ENCODE measurements around the gene CDIP1. TPM values are rescaled to one million over a fixed set of nuclear protein-coding genes. Genes with fewer than 3 reads are reported as not detected.

The CDIP1 gene
- total RNA-seq, 6 donors from 2014 or later: 7.3 to 27.0 (median 21.9) TPM

DNA sequence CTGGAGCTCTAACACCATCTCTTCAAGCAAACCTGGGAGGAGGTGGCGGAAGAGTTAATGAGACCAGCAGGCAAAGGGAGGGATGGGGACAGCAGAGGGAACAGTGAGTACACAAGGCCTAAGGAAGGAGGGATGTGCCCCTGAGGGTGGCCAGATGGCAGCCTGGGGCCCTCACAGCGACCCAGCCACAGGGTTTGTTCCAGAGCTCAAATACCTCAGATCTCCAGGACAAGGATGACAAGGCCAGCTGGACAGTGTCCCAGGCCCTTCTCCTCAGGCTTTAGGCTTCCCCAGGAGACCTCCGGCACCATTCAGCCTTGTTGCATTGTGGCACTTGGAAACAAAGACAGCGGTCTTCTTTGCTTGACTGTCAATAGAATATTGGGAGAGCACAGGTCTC, 14.9 kb downstream of the CDIP1 start:
- no peak for ATAC-seq (ENCODE audit: low FRiP score in 2 of 2)
- DNase-seq: no peak
- Histone ChIP-seq H3K4me1 (peaks cover 0 to 9% (median 6%) of the 10 kb centered on the region in 4 donors), H3K9me3 (no peaks in the 10 kb centered on the region), H3K27me3 (no peaks in the 10 kb centered on the region), H3K4me3 (no peak overlapping the region), H3K36me3 (peaks cover 0 to 7% (median 0%) of the 10 kb centered on the region in 4 donors), H3K27ac (no peak overlapping the region)
- 88 to 94% methylated on average over 2 to 4 of the region's 4 CpGs for WGBS, 2 donors
- no peak for TF ChIP-seq CTCF (IDR thresholded peaks at IDR 0.05)
- no peak for TF ChIP-seq POLR2AphosphoS5 (IDR thresholded peaks at IDR 0.05)
- TF ChIP-seq EP300 (IDR thresholded peaks at IDR 0.05): no peak
- no peak for TF ChIP-seq POLR2A (IDR thresholded peaks at IDR 0.05)

DNA sequence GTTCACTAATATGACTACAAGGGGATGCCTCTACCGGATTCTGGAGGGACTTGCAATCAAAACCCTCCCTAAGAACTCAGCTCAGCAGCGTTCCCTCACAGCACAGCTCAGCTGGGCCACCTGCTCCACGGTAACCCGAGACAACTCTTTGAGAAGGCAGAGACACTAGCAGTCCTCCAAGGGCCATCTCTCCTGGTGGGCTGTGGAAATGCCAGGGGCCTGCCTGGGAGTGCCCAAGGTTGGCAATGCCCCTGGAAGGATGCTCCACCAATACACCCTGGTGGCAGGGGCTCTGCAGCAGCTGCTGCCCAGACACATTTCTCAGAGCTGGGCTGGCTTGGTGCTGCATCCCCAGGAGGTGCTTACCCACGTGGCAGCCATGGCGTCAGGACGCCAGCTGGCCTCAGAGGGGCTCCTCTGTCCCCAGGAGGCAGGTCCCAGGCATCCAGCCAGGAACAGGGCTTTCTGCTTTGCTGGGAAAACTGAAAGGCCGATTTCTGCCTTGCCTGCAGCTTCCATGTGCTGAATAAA, 16.5 kb downstream of the CDIP1 start:
- WGBS, 2 donors: 59 to 64% methylated on average over 3 to 8 of the region's 8 CpGs
- ATAC-seq (ENCODE audit: low FRiP score in 2 of 2): no peak
- no peak overlapping the region for H3K27ac ChIP-seq

DNA sequence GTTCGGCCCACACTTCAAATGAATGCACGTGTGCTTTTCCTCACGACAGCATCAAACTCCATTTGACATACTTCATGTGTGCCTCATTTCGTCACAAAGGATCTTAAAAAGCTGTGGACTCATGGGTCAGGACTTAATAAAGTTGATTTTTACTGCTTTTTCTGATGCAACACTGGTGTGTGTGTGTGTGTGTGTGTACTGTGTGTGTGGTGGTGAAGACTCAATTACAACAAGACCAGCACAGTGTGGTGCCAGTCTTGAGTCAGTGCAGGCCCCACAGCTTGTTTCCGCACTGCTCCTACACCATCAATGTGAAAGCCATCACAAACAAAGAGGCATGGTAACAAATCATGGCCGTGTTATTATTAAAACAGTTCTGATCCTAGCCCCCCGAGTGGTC, 17.7 kb downstream of the CDIP1 start:
- H3K4me3 ChIP-seq: no peak overlapping the region
- H3K27me3 ChIP-seq: no peaks in the 10 kb centered on the region
- H3K27ac ChIP-seq: no peak overlapping the region
- TF ChIP-seq CTCF (IDR thresholded peaks at IDR 0.05) (no peak), POLR2A (IDR thresholded peaks at IDR 0.05) (no peak), POLR2AphosphoS5 (IDR thresholded peaks at IDR 0.05) (no peak), EP300 (IDR thresholded peaks at IDR 0.05) (no peak)
- peaks cover 0 to 7% (median 0%) of the 10 kb centered on the region in 4 donors for H3K36me3 ChIP-seq
- no peaks in the 10 kb centered on the region for H3K9me3 ChIP-seq
- WGBS, 2 donors: 91% methylated on average over 7 of the region's 7 CpGs
- peaks cover 0 to 12% (median 8%) of the 10 kb centered on the region in 4 donors for H3K4me1 ChIP-seq
- no peak for DNase-seq
- no peak for ATAC-seq (ENCODE audit: low FRiP score in 2 of 2)

More for the DNA sequence above, 16.5 kb downstream of the CDIP1 start:
- H3K4me1 ChIP-seq: peaks cover 0 to 9% (median 6%) of the 10 kb centered on the region in 4 donors
- peaks cover 0 to 7% (median 0%) of the 10 kb centered on the region in 4 donors for H3K36me3 ChIP-seq
- TF ChIP-seq POLR2AphosphoS5 (IDR thresholded peaks at IDR 0.05) (no peak), CTCF (IDR thresholded peaks at IDR 0.05) (no peak), POLR2A (IDR thresholded peaks at IDR 0.05) (no peak), EP300 (IDR thresholded peaks at IDR 0.05) (no peak)
- H3K4me3 ChIP-seq: no peak overlapping the region
- no peak for DNase-seq
- H3K9me3 ChIP-seq: no peaks in the 10 kb centered on the region
- no peaks in the 10 kb centered on the region for H3K27me3 ChIP-seq

DNA sequence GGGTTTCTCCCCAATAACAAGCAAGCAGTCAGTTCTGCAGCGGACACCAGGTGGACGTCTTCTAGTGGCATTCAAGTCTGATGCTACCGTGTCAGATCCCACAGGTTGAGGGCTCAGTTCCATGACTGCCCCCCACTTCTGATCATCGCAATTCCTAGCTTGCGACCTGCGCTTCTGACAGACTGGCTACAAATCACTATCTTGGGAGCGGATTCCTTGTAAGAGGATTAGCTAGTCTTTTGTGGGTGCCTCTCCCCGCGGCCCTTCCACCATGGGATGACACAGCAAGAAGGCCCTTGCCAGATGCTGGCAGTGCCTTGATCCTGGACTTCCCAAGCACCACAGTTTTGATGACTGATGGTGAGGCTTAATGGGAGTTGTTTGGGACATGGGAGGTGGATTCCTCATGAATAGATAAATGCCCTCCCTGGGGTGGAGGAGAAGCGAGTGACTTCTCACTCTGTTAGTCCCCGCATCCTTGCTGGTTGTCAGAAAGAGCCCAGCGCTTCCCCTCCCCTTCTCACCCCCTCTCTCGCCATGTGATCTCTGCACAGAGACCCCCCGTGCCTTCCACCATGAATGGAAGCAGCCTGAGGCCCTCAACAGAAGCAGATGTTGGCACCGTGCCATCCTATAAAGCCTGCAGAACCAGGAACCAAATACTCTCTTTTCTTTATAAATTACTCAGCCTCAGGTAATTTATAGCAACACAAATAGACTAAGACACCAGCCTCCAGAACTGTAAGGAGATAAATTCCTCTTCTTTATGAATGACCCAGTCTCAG, 19.1 kb downstream of the CDIP1 start:
- no peaks in the 10 kb centered on the region for H3K27me3 ChIP-seq
- H3K9me3 ChIP-seq: no peaks in the 10 kb centered on the region
- peaks cover 0 to 7% (median 0%) of the 10 kb centered on the region in 4 donors for H3K36me3 ChIP-seq
- no peak for ATAC-seq (ENCODE audit: low FRiP score in 2 of 2)
- peaks cover 8 to 21% (median 20%) of the 10 kb centered on the region in 4 donors for H3K4me1 ChIP-seq
- no peak overlapping the region for H3K27ac ChIP-seq
- TF ChIP-seq POLR2A (IDR thresholded peaks at IDR 0.05) (no peak), EP300 (IDR thresholded peaks at IDR 0.05) (no peak), POLR2AphosphoS5 (IDR thresholded peaks at IDR 0.05) (no peak), CTCF (IDR thresholded peaks at IDR 0.05) (no peak)
- no peak for DNase-seq
- WGBS, 2 donors: 80 to 88% methylated on average over 15 of the region's 15 CpGs
- H3K4me3 ChIP-seq: no peak overlapping the region

Measured in upper lobe of left lung (tissue), 6 donors.